Eye (tissue), 1 donor: Measurements from ENCODE around the gene CNTNAP3.
"Not testable (repeated sequence)": the region's sequence is repeated elsewhere in the genome, so short reads cannot be mapped to it uniquely, and the experiment has no call there.

Source experiments
- DNase-seq: peaks from one replicate; pipeline ENCODE4 v3.0.0-alpha.2; 2015

CNTNAP3 gene

DNA sequence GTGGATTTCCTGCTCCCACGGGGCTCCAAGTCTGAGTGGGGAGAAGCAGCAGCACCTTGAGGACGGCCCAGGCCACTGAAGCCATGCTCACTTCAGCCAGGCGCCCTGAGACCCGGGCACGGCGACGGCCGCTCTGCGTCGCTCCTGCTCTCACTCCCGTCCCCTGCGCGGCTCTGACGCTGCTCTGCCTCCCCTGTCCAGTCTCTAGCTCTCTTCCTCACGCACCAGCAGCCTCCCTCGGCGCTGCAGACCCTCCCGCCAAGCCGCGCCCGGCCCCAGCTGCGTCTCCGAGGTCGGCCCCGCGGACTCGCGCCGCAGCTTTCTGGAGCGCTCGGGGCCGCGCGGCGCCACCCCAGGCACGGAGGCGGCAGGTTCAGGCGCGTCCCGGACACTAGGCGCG is at the start of gene CNTNAP3:
CNTNAP3 (minus strand) TSS at position 188 of the 400 bp plus-strand sequence; CDS start at position 85, 103 bp downstream.
- DNase-seq, result not testable (repeated sequence)

DNA sequence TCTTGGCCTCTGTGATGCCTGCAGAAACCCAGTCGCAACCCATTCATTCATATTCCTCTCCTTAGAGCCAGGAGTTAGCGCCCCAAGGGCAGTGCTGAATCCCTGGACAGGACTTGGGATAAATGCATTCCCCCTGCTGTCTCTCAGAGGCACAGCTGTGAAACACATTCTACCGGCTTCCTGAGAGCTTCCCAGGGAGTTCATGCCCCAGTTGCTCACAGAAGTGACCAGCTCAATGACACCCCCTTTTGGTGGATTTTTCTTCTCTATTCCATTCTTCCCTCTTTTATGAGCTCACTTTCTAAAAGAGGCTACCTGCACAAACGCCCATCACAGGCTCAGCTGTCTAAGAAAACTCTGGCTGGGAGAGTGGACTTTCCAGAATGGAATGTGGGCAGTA is 8.0 kb downstream of the CNTNAP3 start:
- DNase-seq, result not testable (repeated sequence)

DNA sequence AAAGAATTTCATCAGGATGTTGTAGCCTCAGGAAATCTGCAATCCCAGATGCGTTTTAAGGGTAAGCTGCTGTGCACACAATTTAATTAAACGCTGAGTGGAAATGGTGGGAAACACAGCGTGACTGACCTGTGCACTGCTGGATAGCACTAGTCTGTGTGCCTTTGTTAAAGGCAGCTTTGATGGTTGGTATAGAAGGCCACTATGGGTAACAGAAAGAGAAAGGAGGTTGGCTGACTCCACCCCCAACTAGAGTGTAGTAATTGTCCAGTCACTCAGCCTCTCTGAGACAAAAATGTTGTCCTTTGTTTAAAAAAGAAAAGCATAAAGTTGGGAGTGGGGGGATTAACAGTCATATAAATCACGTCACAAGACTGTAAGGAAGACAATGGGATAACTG is 45.5 kb downstream of the CNTNAP3 start:
- DNase-seq, result not testable (repeated sequence)

GRCh38 chr9:39232130-39232991 is 55.6 kb downstream of the CNTNAP3 start:
- not testable (repeated sequence) for DNase-seq

DNA sequence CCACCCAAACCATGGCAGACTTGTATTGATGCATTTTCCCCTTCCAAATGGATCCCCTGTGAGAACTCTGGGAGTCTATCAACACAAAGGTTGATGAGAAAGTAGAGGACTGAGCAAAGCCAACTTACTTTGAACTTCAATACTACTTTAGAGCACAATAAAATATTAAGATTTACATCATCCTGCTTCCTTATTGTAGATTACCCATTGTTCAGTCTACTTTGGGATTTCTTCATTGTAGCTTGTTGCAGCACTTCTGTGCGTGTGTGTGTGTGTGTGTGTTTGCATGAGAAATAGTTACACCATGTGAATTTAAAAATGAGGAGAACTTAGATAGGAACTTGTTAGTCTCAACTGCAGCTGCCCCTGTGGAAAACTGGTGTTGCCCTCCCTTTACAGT is 72.0 kb downstream of the CNTNAP3 start:
- not testable (repeated sequence) for DNase-seq

DNA sequence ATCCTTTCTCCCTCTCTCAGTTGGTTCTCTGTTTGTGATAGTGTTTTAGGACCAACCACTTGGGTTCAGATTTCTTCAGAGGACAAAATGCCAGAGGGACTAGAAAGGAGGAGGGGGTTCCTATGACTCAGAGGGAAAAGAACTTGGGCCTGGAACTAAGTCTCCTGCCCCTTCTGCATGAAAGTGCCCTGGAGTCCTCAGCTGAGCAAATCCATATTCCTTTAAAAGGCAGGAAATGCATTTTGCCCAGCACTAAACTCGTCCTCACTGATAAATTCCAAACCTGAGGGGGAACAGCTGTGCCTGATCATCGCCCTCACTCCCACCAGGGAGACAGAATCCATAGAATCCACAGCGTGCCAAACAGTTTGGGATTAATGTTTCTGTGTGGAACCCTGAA is 78.2 kb downstream of the CNTNAP3 start:
- not testable (repeated sequence) for DNase-seq

DNA sequence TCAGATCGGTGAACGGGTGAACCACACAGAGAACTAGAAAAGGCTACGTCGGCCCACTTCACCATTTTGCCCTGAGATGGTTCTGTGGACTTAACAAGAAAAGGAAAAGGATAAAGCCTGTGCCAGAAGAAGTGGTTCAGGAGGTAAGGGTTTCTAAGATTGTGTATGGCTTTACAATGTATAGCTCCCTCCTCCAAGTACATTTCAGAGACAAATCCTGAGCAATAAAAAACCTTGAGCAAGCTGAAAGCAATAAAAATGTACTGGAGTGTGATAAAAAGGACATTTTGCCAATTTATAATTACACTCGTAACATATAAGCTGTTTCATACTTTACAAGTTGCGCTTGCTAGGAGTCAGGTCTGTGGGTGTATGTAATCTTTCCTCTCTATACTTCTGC is 81.3 kb downstream of the CNTNAP3 start:
- not testable (repeated sequence) for DNase-seq

DNA sequence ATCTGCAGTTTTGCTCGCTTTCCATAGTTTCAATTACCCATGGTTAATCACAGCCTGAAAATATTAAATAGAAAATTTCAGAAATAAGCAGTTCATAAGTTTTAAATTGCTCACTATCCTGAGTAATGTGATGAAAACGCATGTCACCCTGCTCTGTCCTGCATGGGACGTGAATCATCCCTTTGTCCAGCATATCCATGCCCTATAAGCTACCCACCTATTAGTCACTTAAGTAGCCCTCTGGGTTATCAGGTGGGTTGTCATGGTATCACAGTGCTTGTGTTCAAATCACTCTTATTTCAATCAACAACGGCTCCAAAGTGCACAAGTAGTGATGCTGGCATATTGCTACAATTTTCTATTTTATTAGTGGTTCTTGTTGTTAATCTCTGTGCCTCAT is 82.1 kb downstream of the CNTNAP3 start:
- DNase-seq, result not testable (repeated sequence)

DNA sequence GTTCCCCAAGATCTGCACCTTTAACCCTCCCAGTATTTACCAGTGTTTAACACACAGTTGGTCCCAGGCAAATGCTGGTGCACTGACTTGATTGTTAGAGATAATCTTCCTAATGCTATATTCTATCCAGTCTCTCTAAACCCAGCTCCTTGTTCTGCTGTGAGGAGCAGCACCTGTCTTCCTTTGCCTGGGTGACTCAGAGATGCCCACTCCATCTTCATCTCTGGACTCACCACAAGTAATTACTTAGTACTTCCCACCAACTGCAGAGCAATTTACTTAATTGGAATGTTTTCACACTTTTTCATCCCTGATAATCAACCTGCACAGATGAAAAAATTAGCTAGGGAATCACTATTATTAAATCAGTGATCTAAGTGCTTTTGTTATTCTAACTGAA is 87.6 kb downstream of the CNTNAP3 start:
- not testable (repeated sequence) for DNase-seq

- not testable (repeated sequence) for DNase-seq
Measured at GRCh38 chr9:39198000-39198709, 89.8 kb downstream of the CNTNAP3 start.

DNA sequence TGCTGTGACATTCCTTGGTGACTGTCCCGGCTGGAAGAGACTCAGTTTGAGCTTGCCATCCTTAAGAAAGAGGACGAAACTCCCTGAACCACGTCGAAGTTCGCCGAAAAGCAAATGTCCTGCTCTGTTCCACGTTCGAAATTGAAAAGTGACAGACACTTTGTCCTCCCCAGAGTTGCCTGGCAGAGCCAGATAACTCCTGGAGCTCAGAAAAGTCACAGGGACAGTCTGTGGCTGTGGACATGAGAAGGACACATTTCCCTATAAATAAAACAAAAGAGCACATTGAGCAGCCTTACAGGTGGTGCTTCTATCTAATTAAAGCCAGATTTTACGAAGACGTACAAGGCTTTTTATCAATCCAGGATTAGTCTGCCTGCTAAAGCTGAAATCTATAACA is 116.6 kb downstream of the CNTNAP3 start:
- not testable (repeated sequence) for DNase-seq

DNA sequence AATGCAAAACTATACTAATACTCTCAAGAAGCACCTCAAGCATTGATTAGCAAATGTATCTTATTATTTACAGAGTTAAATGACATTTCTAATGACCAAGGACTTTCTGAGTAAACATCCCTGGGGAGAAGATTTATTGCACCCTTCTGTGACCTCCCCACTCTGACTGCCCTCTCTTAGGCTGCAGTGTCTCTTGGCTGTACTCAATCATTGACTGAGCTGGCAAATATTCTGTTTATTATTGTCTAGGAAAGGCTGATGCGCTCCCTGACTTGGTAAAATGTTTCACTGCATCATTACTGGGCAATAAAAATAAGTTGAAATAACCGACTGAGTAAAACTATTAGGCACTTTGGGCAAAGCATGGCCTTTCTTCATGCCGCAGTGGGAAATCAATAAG is 130.3 kb downstream of the CNTNAP3 start:
- DNase-seq, result not testable (repeated sequence)

DNA sequence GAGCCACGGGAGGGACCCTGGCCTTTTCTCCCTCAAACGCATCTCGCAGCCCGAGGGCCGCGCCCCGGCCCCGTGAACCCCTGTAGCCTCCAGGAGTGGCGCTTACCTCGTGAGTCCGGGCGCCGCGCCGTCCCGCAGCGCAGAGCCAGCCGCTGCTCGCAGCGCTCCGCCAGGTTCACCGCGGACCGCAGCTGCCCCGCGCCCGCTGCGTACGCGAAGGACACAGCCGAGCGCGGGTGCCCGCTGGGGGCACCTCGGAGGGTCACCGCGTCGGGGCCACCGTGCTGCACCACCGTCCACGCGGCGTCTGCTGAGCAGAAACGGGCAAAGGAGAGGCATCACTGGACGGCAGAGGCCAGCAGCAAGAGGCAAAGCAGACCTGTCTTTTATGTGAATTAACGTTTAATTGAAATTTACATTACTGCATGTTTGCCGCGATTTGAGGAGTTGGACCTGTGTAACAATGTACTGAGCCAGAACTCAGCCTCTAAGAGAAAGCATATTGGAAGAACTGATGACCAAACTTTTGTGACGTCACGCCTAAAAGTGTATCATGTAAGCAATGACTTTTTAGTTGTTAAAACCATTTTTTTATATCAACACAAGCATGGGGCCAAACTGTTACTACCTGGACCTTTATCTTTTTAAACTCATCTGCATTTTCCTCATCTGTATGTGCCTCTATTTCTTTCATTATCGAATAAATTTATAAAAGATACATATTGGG is 155.0 kb downstream of the CNTNAP3 start:
- not testable (repeated sequence) for DNase-seq

- not testable (repeated sequence) for DNase-seq
Measured at GRCh38 chr9:39121401-39121800, 166.6 kb downstream of the CNTNAP3 start.

- not testable (repeated sequence) for DNase-seq
Measured at GRCh38 chr9:39111746-39112145, 176.2 kb downstream of the CNTNAP3 start.

DNA sequence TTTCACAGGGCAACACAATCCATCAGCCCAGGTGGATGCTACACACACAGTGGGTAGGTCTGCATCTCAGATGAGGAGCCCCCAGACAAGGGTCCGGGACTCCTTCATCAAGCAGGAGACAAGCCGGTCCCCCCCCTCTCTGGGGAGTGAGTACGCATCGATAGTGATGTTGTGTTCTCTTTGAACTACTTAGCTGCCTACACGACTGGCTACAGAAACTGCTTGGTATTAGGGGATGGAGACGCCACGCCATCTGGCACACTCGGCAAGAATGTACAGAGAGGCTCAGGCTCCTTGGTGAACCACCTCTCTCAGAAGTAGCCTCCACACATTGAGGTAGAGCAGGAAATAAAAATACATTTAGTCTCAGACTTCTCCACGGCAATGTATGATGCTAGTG is 179.8 kb downstream of the CNTNAP3 start:
- DNase-seq, result no peak

GRCh38 chr9:39097208-39097607 is 190.8 kb downstream of the CNTNAP3 start:
- DNase-seq, result not testable (repeated sequence)

DNA sequence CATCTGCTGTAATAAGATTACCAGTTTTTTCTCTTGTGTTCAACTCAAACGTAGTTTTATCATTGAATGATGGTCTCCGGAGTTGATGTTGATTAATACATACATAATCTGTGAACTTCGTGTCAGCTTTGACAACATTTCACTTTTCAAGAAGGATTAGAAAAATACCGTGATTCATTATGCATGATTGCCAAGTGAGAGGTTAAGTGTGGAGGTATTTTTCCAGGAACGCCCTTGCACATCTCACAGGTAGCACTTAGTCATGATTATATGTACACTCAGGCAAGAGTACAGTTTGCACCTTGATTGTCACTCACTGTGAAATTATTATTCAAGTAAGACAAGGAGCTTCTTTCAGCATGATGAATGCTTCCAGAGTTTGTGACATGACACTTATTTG is 202.7 kb downstream of the CNTNAP3 start:
- not testable (repeated sequence) for DNase-seq

DNA sequence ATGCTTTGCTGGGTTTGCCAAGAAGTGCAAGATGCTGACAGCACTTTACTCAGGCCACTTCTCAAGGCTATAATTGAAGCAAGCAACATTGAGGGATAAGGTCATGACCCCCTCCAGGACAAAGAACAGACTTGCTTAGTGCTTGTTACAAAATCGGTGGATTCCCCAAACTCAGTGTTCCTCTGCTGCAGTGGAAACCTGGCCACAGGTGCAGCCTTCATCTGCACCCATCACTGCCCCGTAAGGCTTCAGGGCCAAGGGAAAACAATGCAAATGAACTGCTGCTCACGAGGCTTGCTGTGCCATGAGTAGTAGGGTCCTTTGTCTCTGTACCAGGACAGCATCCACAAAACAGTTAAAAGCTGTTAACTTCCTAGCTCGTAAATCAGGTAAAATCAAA is 205.4 kb downstream of the CNTNAP3 start:
- peak; percentile 22 for DNase-seq

DNA sequence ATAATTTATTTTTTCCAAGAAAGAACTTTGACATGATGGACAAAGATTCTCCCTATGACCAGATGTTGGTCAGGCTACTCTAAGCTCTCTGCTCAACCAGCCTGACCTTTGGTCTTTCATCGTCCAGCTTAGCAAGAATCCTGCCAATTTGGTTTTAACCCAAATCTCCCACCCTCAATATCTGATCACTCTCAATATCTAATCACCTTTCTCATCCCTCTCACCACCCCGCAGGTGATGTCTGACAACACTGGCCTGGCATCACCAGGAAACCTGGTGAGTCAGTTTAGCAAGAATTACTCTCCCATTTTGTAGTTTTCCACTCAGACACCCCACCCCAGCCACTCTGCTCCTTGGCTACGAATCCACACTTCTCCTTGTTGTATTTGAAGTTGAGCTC is 207.9 kb downstream of the CNTNAP3 start:
- not testable (repeated sequence) for DNase-seq

GRCh38 chr9:39078621-39079256 is 209.2 kb downstream of the CNTNAP3 start:
- DNase-seq, result peak; percentile 50

DNA sequence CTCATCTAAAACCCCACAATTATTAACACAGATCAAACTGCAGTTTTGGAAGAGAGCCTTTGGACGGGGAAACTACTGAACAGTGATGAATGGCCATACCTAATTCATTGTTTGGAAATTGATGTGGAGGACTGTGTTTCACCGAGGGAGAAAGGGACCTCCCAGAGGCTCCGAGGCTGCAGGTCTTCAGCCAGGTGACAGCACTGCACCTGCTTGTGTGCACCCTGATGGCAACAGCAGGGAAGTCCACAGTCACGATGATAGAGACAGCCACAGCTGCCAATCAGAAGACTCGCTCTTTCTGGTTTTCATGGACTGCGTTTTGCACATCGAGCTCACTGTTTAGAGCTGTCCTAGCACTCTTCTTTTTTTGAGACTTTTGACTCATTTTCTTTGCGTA is 214.4 kb downstream of the CNTNAP3 start:
- not testable (repeated sequence) for DNase-seq

DNA sequence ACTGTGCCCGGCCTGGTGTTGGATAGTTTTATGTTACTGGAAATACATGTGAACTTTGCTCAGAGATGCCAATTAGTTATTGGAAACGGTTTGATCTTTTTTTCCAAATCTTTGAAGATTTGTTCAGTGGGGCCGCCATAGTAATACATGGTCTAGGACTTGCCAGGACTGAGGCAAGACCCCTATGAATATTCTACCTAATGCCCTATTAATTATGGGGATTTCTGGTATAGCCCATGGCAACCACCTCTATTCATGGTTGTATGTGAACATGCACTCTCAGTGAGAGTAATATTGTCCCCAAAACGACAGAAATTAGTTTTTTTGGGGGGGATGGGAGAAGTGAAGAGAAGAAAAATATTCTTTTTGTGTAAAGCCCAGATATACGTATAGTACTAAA is 220.3 kb downstream of the CNTNAP3 start:
- DNase-seq, result not testable (repeated sequence)
